T-helper 2 cell treated with Interferon-gamma antibody and Interleukin-4, amounts not matched to agents 100 ng/mL and 5 ng/mL, for 36 hours (primary cell): Measurements from ENCODE around the gene AKAP8. TPM values are rescaled to one million over a fixed set of nuclear protein-coding genes. Genes with fewer than 3 reads are reported as not detected.
"Not testable (repeated sequence)": the region's sequence is repeated elsewhere in the genome, so short reads cannot be mapped to it uniquely, and the experiment has no call there.

Experiments
- intact Hi-C: fragments of 100-400 bp; cut with micrococcal nuclease; formaldehyde crosslinking; loops from one replicate; pipeline ENCODE4 v1.15.1; 2023
- total RNA-seq: library from RNA; stranded (reverse); gene quantifications from 2 replicates; pipeline ENCODE4 v1.2.3, GENCODE V29; 2022

Gene AKAP8
- total RNA-seq = 57.8 and 60.9 TPM in 2 replicates

- intact Hi-C loops = loop anchor here (1.0 kb wide), 4 partner anchors 40 to 177 kb away; no protein-coding TSS in a partner anchor
Observed at GRCh38 chr19:15379083-15379998, at the start of gene AKAP8. Gene AKAP8 (minus strand): TSS chr19:15379787. CDS start chr19:15379731, 56 bp downstream.

GRCh38 chr19:15427991-15428471 lies 48.4 kb upstream of the AKAP8 start:
- intact Hi-C loops = no loop called here

DNA sequence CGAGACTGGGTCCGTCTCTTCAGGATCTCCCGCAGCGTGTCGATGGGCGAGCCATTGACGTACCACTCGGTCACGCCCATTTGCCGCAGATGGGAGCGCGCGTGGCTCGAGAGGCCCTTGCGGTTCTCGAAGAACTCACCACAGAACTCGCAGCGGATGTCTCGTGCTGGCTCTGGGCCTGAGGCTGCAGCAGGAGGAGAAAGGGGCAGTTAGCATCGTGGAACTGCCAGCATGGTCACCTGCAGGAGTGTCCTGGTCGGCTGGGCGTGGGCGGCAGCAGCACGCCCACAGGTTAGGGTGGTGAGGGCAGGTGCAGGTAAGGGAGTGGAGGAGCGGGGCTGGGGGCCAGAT lies 47.7 kb upstream of the AKAP8 start:
- intact Hi-C loops = no loop called here

DNA sequence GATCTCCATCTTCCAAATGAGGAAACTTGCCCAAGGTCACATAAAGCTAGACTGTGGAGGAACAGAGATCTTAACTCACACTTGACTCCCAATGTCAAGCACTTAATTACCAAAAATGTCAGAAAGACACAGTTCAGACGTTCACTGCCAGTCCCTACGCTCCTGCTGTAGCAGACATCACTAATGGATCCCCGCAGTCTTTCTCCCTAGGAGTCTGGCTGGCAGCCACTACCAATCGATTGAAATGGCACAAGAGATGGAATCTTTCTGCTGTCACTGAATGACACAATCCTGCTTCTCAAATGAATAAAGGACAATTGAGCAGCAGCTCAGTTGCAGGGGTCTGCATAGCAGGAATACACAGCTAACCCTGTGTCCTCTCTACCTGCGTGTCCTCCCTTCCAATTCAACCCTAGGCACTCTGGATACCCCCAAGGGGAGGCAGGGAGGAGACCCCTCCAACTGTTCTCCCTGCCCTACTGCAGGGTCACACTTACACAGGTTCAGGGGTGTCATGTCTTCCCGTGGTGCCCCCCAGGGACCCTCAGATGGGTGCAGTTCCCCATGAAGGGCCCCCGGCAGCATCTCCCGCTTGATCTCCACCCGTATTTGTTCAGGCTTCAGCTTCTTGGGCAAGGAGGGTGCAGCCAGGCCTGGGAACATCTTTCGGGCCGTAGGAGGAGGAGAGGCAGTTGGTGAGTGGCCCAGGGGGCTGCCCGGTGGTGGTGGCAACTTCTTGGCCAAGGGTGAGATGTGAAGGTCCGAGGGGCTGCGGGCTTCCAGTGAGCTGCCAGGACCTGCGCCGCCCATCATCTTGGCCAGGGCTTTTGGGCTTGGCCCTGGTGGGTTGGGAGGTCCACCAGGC lies 47.1 kb upstream of the AKAP8 start:
- intact Hi-C loops = no loop called here

GRCh38 chr19:15425321-15425950 lies 45.8 kb upstream of the AKAP8 start:
- intact Hi-C loops = no loop called here

- intact Hi-C loops = no loop called here
Observed at GRCh38 chr19:15424692-15425272, 45.2 kb upstream of the AKAP8 start.

GRCh38 chr19:15424121-15424520 lies 44.5 kb upstream of the AKAP8 start:
- intact Hi-C loops = no loop called here

GRCh38 chr19:15423130-15423529 lies 43.5 kb upstream of the AKAP8 start:
- intact Hi-C loops = no loop called here

DNA sequence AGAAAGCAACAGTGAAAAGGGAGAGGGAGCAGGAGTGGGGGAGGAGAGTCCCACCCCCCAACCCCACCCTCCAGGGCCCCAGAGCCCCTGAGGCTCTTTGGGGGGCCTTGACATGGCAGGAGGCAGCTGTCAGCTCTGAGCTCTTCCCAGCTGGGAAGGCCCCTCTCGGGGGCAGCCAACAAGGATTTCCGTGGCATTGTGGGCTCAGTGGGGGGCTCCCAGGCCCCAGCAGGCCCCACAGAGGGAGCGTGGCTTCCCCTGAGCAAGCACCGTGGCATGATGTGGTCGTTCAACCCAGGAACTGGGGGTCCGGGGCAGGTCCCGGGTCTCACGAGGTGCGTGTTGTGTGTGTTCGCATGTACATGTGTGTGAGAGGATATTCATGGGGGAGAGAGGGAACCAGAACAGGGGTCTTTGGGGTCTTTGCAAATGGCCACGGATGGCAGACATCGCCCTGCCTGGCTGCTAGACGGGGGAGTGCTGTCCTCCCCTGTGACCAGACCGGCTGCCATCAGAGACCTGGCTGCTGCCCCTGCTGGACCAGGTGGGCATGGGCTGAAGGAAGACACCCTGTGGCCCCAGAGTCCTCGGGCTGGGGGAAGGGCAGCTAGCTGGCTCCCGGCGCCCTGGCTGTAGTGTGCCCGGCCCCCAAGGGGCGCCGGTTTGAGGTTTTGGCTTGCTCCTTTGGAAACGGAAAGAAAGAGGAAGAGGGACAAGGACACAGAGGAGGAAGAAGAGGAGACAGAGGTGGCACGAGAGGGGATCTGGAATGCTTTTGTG lies 42.9 kb upstream of the AKAP8 start:
- intact Hi-C loops = no loop called here

- intact Hi-C loops = no loop called here
Observed at GRCh38 chr19:15421721-15422260, 42.2 kb upstream of the AKAP8 start.

GRCh38 chr19:15421136-15421695 lies 41.6 kb upstream of the AKAP8 start:
- intact Hi-C loops = no loop called here

- intact Hi-C loops = loop anchor here (1.0 to 2.0 kb wide), 9 partner anchors 13 to 294 kb away; partner anchors contain the start of genes AKAP8 and BRD4
Observed at GRCh38 chr19:15419413-15420025, 39.9 kb upstream of the AKAP8 start.

GRCh38 chr19:15418579-15419412 lies 39.2 kb upstream of the AKAP8 start, which contains the start of gene AKAP8L:
Gene AKAP8L (minus strand): TSS chr19:15418988. CDS start chr19:15418923, 65 bp downstream.
- intact Hi-C loops = loop anchor here (1.0 to 2.0 kb wide), 9 partner anchors 14 to 293 kb away; partner anchors contain the start of genes AKAP8 and BRD4

- intact Hi-C loops = loop anchor here (2.0 kb wide), 2 partner anchors 85 to 241 kb away; partner anchors contain the start of gene BRD4
Observed at GRCh38 chr19:15418231-15418578, 38.6 kb upstream of the AKAP8 start.

DNA sequence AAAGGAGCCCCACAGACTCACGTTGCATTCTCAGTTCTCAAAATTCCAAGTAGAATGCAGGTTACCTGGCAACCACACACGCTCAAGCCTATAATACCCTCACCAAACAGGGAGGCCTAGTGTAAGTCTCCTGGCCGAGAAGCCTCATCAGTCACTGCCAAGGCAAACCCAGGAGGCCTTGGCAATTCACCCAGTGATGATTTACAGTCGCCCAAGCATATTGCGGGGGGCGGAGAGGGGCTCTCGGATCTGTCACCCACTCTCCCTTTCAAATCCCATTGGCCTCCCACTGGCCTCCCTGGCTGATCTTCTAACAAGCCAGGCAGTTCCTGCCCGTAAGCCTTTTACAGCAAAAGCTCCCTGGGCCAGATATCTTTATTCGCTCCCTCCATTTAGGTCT lies 38.1 kb upstream of the AKAP8 start:
- intact Hi-C loops = loop anchor here (2.0 kb wide), 2 partner anchors 85 to 241 kb away; partner anchors contain the start of gene BRD4

DNA sequence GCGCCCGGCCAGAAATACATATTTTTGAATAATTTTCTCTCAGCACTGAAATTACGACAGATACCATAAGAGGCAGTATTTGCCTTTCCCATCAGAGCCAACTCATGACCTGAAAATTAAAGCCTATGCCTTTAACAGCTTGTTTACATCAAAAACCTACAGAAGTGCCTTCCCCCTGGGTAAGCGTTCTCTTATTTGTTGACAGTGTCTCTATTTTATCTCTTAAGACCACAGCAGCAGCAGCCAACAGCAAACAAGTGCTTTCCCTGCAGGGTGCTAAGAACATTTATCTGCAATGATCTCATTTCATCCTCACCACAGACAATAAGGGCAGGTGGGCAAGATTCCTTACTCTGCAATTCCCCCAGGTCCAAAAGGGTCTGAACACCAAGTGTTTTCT lies 33.2 kb upstream of the AKAP8 start:
- intact Hi-C loops = no loop called here

DNA sequence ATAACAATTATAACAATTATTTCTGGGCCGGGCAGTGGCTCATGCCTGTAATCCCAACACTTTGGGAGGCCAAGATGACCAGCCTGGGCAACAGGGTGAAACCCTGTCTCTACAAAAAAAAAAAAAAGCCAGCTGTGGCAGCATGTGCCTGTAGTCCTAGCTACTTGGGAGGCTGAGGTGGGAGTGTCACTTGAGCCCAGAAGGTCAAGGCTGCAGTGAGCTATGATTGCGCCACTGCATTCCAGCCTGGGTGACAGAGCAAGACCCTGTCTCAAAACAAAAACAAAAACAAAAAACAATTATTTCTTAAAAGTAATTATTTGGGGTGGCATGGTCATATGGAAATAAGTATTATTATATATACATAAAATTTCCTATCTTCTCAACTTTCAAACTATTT lies 31.8 kb upstream of the AKAP8 start:
- intact Hi-C loops = not testable (repeated sequence)

- intact Hi-C loops = no loop called here
Observed at GRCh38 chr19:15404780-15405211, 25.2 kb upstream of the AKAP8 start.
